Glutamatergic neuron (in vitro differentiated cells): Measurements from ENCODE around the gene TTC28. TPM values are rescaled to one million over a fixed set of nuclear protein-coding genes. Genes with fewer than 3 reads are reported as not detected.

Experiments
- DNase-seq: peaks from one replicate; pipeline ENCODE4 v3.0.0; 2022
- H3K27ac Mint-ChIP-seq: one replicate; pipeline ENCODE4 v1.8.0; 2020; ENCODE audit warnings: mild to moderate bottlenecking, mixed read lengths, inconsistent platforms; ENCODE audit not compliant: unreplicated experiment
- H3K27me3 Mint-ChIP-seq: one replicate; pipeline ENCODE4 v1.8.0; 2020; ENCODE audit warnings: mild to moderate bottlenecking, moderate library complexity, mixed read lengths, inconsistent platforms; ENCODE audit not compliant: unreplicated experiment
- H3K36me3 Mint-ChIP-seq: one replicate; pipeline ENCODE4 v1.8.0; 2020; ENCODE audit warnings: mild to moderate bottlenecking, mixed read lengths, inconsistent platforms; ENCODE audit not compliant: unreplicated experiment
- H3K4me1 Mint-ChIP-seq: one replicate; pipeline ENCODE4 v1.8.0; 2020; ENCODE audit warnings: mild to moderate bottlenecking, low read depth, mixed read lengths, inconsistent platforms; ENCODE audit not compliant: unreplicated experiment
- H3K4me3 Mint-ChIP-seq: one replicate; pipeline ENCODE4 v1.8.0; 2020; ENCODE audit warnings: mild to moderate bottlenecking, mixed read lengths, inconsistent platforms; ENCODE audit not compliant: unreplicated experiment
- H3K9me3 Mint-ChIP-seq: one replicate; pipeline ENCODE4 v1.8.0; 2020; ENCODE audit warnings: mild to moderate bottlenecking, moderate library complexity, mixed read lengths, inconsistent platforms; ENCODE audit not compliant: unreplicated experiment
- total RNA-seq: library from RNA; stranded (reverse); fragmentation: NEBNext Ultra II Directional; extraction: Animal tissue kit (Norgen Biotek cat#: 25700); gene quantifications from one replicate; pipeline ENCODE4 v1.2.1, GENCODE V29; 2021; ENCODE audit not compliant: unreplicated experiment
- TF ChIP-seq, protein P1 (sequence below): fragments of 200-600 bp; sonication (generic); IDR thresholded peaks from one replicate; pipeline ENCODE4 v1.5.0; 2021; ENCODE audit not compliant: partially characterized antibody, unreplicated experiment

TTC28 gene
- total RNA-seq, 1 donor from 2014 or later, result 55.6 TPM

DNA sequence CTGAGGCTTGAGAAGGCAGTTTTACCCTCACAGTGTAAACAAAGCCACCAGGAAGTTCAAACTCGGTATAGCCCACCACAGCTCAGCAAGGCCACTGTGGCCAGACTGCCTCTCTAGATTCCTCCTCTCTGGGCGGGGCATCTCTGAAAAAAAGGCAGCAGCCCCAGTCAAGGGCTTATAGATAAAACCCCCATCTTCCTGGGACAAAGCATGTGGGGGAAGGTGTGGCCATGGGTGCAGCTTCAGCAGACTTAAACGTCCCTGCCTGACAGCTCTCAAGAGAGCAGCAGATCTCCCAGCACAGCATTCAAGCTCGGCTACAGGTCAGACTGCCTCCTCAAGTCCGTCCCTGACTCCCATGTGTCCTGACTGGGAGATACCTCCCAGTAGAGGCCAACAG, 69.7 kb downstream of the TTC28 start:
- Mint-ChIP-seq H3K27ac (no peak overlapping the region), H3K4me3 (no peak overlapping the region), H3K36me3 (peaks cover 26% of the 10 kb centered on the region), H3K4me1 (no peaks in the 10 kb centered on the region), H3K9me3 (no peaks in the 10 kb centered on the region), H3K27me3 (no peaks in the 10 kb centered on the region)
- TF ChIP-seq, protein P1, sequence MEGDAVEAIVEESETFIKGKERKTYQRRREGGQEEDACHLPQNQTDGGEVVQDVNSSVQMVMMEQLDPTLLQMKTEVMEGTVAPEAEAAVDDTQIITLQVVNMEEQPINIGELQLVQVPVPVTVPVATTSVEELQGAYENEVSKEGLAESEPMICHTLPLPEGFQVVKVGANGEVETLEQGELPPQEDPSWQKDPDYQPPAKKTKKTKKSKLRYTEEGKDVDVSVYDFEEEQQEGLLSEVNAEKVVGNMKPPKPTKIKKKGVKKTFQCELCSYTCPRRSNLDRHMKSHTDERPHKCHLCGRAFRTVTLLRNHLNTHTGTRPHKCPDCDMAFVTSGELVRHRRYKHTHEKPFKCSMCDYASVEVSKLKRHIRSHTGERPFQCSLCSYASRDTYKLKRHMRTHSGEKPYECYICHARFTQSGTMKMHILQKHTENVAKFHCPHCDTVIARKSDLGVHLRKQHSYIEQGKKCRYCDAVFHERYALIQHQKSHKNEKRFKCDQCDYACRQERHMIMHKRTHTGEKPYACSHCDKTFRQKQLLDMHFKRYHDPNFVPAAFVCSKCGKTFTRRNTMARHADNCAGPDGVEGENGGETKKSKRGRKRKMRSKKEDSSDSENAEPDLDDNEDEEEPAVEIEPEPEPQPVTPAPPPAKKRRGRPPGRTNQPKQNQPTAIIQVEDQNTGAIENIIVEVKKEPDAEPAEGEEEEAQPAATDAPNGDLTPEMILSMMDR, result no peak
- no peak for DNase-seq

DNA sequence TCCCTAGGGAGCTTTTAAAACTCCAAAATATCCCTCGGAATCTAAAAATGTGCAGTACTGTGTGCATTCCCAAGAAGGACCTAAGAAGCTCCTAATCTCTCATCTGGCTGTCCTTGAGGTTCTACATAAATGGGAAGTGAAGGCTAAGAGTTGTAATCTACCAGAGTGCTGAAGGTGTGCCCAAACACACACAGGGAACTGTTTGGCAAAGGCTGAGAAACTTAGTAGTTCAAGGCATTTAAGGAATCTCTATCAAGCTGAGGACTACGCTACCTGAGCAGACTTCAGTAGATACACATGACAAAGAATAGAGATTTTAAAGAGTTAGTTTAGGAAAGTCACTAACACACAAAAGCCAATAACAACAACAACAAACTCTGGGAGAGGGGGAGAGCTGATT, 71.1 kb downstream of the TTC28 start:
- TF ChIP-seq, protein P1, result no peak
- no peak overlapping the region for H3K27ac Mint-ChIP-seq
- H3K36me3 Mint-ChIP-seq, result peaks cover 19% of the 10 kb centered on the region
- no peaks in the 10 kb centered on the region for H3K9me3 Mint-ChIP-seq
- H3K4me3 Mint-ChIP-seq, result no peak overlapping the region
- no peaks in the 10 kb centered on the region for H3K27me3 Mint-ChIP-seq
- H3K4me1 Mint-ChIP-seq, result no peaks in the 10 kb centered on the region
- no peak for DNase-seq

DNA sequence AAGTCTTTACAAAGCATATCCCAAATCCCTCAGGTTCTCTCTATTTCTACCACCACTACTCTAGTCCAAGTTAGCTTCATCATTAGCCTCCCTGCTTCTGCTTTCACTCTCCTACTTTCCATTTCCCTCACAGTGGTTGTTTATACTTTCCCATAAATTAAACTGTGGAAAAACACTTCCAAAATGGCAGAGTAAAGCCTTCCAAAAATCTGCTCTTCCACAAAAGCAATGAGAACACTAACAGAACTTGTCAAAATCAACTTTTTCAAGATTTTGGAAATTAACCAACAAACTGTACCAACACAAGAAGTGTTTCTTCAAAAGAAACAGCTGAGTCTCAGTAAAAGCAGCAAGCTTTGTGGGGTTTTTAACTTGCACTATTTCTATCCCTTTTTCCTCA, 71.8 kb downstream of the TTC28 start:
- DNase-seq, result no peak
- H3K36me3 Mint-ChIP-seq, result peaks cover 18% of the 10 kb centered on the region
- H3K27ac Mint-ChIP-seq, result no peak overlapping the region
- TF ChIP-seq, protein P1, result no peak
- no peaks in the 10 kb centered on the region for H3K4me1 Mint-ChIP-seq
- no peaks in the 10 kb centered on the region for H3K9me3 Mint-ChIP-seq
- H3K27me3 Mint-ChIP-seq, result no peaks in the 10 kb centered on the region
- H3K4me3 Mint-ChIP-seq, result no peak overlapping the region

DNA sequence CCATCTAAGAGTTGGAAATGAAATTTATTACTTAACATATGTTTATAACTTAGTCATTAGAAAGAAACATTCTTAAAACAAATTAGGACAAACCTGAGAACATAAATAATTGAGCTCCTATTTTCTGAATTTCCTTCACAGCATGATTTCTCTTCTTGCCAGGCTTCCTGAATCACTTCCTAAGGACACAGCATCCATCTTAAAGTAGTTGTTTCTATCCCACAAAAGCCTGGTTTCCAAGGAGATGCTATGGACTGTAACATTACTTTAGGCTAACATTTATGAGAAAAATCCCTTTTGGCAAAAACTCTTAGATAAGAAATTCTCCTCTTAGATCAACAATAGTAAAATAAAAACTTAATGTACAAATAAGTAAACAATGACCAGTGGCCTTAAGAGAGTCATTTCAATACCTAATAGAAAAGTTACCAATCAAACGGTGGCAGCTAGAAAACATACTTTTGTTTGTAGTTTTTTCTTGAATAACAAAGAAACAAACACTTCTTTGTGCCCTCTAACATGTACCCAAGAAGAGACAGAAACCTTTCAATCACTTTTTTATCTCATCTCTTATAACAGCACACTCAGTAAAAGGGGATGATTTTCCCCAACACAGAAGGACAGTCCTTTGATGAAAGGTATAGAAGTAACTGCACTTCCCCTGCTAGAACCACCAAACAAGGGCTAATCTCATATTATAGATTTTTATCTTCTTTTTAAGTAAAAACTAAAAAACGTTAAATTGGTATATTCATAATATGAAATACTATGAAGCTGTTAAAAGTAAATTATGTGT, 74.5 kb downstream of the TTC28 start:
- Mint-ChIP-seq H3K27ac (no peak overlapping the region), H3K9me3 (no peaks in the 10 kb centered on the region), H3K4me1 (no peaks in the 10 kb centered on the region), H3K27me3 (no peaks in the 10 kb centered on the region), H3K4me3 (no peak overlapping the region), H3K36me3 (no peaks in the 10 kb centered on the region)
- DNase-seq, result no peak
- TF ChIP-seq, protein P1, result no peak

DNA sequence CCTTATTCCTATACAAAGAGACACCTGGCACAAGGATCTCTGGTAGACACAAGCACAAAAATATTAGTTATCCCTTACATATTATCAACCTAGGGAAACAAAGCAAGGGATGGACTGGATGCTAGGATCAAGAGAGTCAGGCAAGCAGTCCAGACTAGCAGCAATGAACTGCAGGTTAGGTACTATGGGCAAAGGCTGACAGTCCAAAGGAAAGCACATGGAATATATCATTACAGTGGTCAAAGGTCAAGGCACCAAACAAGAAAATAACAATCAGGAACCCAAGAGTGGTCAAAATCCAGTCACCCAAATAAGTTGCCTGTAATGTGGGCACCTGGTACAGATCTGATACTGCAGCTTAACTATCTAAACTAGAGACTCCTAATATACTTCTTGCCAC, 77.7 kb downstream of the TTC28 start:
- Mint-ChIP-seq H3K9me3 (no peaks in the 10 kb centered on the region), H3K27me3 (no peaks in the 10 kb centered on the region), H3K36me3 (no peaks in the 10 kb centered on the region), H3K4me1 (no peaks in the 10 kb centered on the region), H3K27ac (no peak overlapping the region), H3K4me3 (no peak overlapping the region)
- TF ChIP-seq, protein P1, result no peak
- DNase-seq, result no peak
